GM21737 (cell line): Measurements from ENCODE around the gene SLC6A13.
"Not testable (repeated sequence)": the region's sequence is repeated elsewhere in the genome, so short reads cannot be mapped to it uniquely, and the experiment has no call there.

Experiments used
- ATAC-seq: cut with Tn5 transposase; IDR thresholded peaks from one replicate; pipeline ENCODE4 v1.9.1; 2021; ENCODE audit warnings: mild to moderate bottlenecking, moderate library complexity; ENCODE audit not compliant: unreplicated experiment

Gene SLC6A13

GRCh38 chr12:218221-218620 is 44.4 kb downstream of the SLC6A13 start:
- no peak for ATAC-seq

DNA sequence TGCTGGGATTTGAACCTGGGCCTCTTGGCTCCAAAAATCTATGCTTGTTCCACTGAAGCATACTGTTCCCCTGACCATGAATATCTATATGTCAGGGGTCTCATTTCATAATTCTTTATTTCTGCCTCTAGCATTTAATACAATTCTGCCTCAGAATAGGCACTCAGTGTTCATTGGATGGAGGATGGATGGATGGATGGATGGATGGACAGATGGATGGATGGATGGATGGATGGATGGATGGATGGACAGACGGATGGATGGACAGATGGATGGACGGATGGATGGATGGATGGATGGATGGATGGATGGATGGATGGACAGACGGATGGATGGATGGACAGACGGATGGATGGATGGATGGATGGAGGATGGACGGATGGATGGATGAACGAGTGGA is 45.6 kb downstream of the SLC6A13 start:
- not testable (repeated sequence) for ATAC-seq

DNA sequence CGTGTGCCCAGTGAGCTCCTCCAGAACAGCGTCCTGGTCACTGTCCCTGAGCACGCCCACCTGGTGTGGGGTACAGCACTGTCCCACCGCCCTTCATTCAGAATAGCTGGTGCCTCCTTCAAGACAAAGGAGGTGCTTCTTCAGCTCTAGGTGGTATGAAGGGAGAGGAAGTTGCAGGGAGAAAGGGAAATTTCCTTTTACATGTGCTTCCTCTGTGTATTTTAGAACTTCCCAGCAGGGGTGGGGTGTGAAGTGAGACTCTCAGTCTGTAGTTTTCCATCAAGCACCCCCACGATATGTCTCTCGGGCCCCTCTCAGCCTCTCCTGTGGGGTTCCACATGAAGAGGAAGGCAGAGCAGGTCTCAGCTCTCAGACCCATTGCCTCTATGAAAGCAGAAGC is 47.5 kb downstream of the SLC6A13 start:
- ATAC-seq = no peak

DNA sequence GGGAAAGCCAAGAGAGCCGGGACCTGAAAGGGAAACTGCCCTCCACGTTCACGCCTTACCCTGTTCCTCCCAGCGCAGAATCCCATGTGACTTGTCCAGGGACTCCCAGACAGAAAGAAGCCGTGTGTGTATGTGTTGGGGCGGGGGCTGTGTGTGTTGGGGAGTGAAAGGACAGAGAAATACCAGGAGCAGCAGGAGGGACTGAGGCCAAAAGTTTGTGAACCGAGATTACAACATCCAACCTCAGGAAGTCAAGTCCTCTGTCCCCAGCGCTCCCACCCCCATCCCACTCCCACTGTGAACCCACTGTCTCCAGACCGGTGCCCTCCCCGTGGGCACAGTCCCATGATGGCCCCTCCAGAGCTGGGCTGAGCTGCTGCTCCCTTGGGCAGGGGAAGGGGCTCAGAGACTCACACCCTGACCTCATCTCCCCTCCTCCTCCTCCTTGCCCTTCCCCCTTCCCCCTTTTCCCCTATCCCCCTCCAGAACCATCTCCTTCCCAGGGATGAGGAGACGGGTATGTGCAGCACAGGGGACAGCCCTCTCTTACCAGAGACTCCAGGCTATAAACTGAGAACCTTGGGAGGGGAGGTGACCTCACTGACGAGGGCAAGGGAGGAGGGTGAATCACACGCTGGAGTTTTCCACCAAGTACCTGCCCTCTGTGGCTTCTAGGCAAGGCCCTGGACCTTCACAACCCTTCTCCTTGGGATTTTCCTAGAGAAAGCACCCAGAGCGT is 48.5 kb downstream of the SLC6A13 start, which contains the start of gene SLC6A12:
TSS of gene SLC6A12 (minus strand) at position 155 of the 739 bp plus-strand sequence. CDS start 4,171 bp downstream, outside the sequence.
- no peak for ATAC-seq

DNA sequence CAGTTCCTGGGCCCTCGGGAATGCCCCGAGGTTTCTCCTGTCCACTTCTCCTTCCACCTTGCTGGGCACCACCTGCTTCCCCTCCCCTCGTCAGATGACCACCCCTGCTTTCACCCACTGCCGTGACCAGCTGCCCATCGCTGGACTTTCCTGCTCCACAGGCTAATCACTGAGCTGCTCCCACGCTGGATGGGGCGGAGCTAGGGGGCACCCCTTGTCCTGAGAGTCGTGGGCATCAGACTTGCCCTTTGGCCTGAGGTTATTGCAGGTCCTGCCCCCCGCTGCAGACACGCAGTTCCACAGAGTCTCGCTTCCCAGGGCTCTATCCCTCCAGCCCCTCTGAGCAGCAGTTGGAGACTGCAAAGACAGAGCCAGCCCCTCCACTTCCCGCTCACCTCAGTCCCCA is 49.1 kb downstream of the SLC6A13 start:
- no peak for ATAC-seq

DNA sequence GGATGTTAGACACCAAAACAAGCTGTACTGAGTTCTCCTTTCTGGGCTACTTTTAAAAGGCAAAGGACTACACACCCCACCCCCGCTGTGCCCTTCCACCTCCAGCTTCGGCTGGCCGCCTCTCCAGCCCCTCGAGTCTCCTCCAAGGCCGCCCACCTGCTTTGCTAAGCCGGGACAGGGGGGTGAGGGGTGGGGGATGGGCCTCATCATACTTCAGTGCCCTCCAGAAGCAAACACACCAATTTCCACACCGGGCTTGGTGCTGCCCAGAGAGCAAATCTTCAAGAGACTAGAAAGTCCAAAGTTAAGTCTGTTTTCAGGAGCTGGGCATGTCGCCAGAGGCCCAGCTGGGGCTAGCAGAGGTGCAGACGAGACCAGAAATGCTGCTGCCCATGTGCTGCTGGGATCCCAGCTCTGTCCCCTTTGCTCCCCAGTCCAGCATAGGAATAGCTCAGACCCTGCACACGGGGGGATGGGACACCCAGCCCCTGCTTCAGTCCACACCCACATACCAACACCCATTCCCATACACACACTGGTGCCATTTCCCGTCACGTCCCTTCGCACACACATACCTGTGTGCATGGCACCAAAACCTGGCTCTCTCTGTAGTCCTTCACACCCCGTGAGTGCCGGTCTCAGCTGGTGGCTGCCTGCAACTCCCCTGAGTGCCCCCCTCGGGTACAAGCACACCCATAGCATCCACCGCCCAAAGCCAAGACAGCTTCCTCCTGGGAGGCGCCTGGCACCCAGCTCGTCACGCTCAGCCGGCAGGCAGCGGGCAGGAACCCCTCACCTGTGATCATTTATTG is 49.7 kb downstream of the SLC6A13 start:
- ATAC-seq = no peak

- ATAC-seq = no peak
Observed at GRCh38 chr12:212415-212714, 50.3 kb downstream of the SLC6A13 start.

GRCh38 chr12:211639-212414 is 50.8 kb downstream of the SLC6A13 start:
- no peak for ATAC-seq

GRCh38 chr12:211142-211465 is 51.5 kb downstream of the SLC6A13 start:
- ATAC-seq = no peak

- ATAC-seq = no peak
Observed at GRCh38 chr12:210277-211141, 52.1 kb downstream of the SLC6A13 start.

GRCh38 chr12:209851-210250 is 52.8 kb downstream of the SLC6A13 start:
- ATAC-seq = no peak

- ATAC-seq = no peak
Observed at GRCh38 chr12:209246-209645, 53.4 kb downstream of the SLC6A13 start.

DNA sequence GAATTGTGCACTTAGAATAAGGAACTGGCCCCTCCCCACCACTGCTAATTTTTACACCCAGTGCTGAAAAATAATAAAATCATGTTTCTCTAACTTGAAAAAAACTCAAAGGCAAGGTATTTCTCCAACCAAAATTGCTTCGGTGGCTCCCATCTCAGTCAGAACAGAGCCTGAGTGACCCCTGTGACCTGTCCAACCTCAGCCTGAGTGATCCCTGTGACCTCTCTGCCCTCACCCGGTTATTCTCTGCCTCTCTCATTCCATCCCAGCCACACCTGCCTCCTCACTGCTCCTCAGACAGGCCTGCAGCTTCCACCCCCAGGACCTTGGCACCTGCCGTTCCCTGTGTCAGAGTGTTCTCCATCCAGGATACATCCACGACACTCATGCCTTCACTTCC is 53.8 kb downstream of the SLC6A13 start:
- ATAC-seq = no peak

- no peak for ATAC-seq
Observed at GRCh38 chr12:207804-208203, 54.8 kb downstream of the SLC6A13 start.

- ATAC-seq = no peak
Observed at GRCh38 chr12:206746-207440, 55.7 kb downstream of the SLC6A13 start.

GRCh38 chr12:205026-205425 is 57.6 kb downstream of the SLC6A13 start:
- ATAC-seq = no peak

DNA sequence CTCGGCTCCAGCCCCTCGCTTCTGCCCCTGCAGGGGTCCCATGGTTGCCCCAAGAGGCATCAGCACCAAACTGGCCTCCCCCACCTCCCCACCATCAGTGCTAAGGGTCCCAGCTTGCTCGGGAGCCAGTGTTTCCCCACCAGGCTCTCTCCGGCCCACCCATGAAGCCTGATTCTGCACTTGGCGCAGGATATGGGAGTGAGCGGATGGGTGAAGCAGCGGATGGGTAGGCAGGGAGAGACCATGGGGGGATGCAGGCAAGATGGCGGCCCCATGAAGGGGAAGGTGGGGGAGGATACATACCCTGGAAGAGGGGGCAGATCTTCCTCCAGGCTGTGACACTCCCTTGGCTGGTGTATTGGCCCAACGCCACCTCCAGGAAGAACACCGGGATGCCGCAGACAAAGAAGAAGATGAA is 58.4 kb downstream of the SLC6A13 start:
- ATAC-seq = no peak

GRCh38 chr12:203462-204260 is 59.0 kb downstream of the SLC6A13 start:
- no peak for ATAC-seq

- no peak for ATAC-seq
Observed at GRCh38 chr12:203074-203461, 59.6 kb downstream of the SLC6A13 start.
